Measurements from ENCODE around the gene RTP3.

RTP3 gene

GRCh38 chr3:46497556-46498265 lies at the start of gene RTP3:
Gene RTP3 (plus strand): TSS chr3:46497976. CDS start chr3:46498063, 87 bp downstream.
- DNase-seq (ENCODE audit: low read depth), result no peak

GRCh38 chr3:46448721-46449120 lies 49.1 kb upstream of the RTP3 start:
- no peak for DNase-seq (ENCODE audit: low read depth)

- DNase-seq (ENCODE audit: low read depth), result no peak
Observed at GRCh38 chr3:46449755-46450552, 47.8 kb upstream of the RTP3 start.

- DNase-seq (ENCODE audit: low read depth), result no peak
Observed at GRCh38 chr3:46453526-46454208, 44.1 kb upstream of the RTP3 start.

GRCh38 chr3:46454209-46454595 lies 43.6 kb upstream of the RTP3 start:
- no peak for DNase-seq (ENCODE audit: low read depth)

- no peak for DNase-seq (ENCODE audit: low read depth)
Observed at GRCh38 chr3:46454606-46455005, 43.2 kb upstream of the RTP3 start.

- DNase-seq (ENCODE audit: low read depth), result no peak
Observed at GRCh38 chr3:46455231-46456115, 42.3 kb upstream of the RTP3 start.

GRCh38 chr3:46456118-46456517 lies 41.7 kb upstream of the RTP3 start:
- DNase-seq (ENCODE audit: low read depth), result no peak

- DNase-seq (ENCODE audit: low read depth), result no peak
Observed at GRCh38 chr3:46460051-46460450, 37.7 kb upstream of the RTP3 start.

GRCh38 chr3:46462111-46462510 lies 35.7 kb upstream of the RTP3 start:
- DNase-seq (ENCODE audit: low read depth), result no peak

- no peak for DNase-seq (ENCODE audit: low read depth)
Observed at GRCh38 chr3:46462511-46462910, 35.3 kb upstream of the RTP3 start.

GRCh38 chr3:46463120-46463867 lies 34.5 kb upstream of the RTP3 start:
- no peak for DNase-seq (ENCODE audit: low read depth)

- DNase-seq (ENCODE audit: low read depth), result no peak
Observed at GRCh38 chr3:46463868-46464241, 33.9 kb upstream of the RTP3 start.

GRCh38 chr3:46464326-46465195 lies 33.2 kb upstream of the RTP3 start, which contains the start of gene LTF:
Gene LTF (minus strand): TSS chr3:46464905. CDS start chr3:46464867, 38 bp downstream.
- no peak for DNase-seq (ENCODE audit: low read depth)

GRCh38 chr3:46465196-46465520 lies 32.6 kb upstream of the RTP3 start:
- DNase-seq (ENCODE audit: low read depth), result no peak

GRCh38 chr3:46466273-46466672 lies 31.5 kb upstream of the RTP3 start:
- no peak for DNase-seq (ENCODE audit: low read depth)

- no peak for DNase-seq (ENCODE audit: low read depth)
Observed at GRCh38 chr3:46466871-46467403, 30.8 kb upstream of the RTP3 start.

GRCh38 chr3:46467562-46467961 lies 30.2 kb upstream of the RTP3 start:
- no peak for DNase-seq (ENCODE audit: low read depth)

GRCh38 chr3:46468753-46469600 lies 28.8 kb upstream of the RTP3 start:
- no peak for DNase-seq (ENCODE audit: low read depth)

Data from CMK (cell line).